SK-N-SH (cell line): ENCODE measurements around the gene OSBPL2. TPM values are rescaled to one million over a fixed set of nuclear protein-coding genes. Genes with fewer than 3 reads are reported as not detected.

Experiments used
- CTCF ChIA-PET: fragments of 300-600, 350-600 bp; formaldehyde crosslinking; extraction: SDS; loops from one replicate; lab custom pipeline; 2021; lab: Yijun Ruan, JAX
- POLR2A ChIA-PET: fragments of 350-600 bp; sonication (Branson Sonifier 250); formaldehyde crosslinking; extraction: SDS; loops from one replicate; lab custom pipeline; 2020; ENCODE audit warnings: antibody characterized with exemption, inconsistent platforms; lab: Yijun Ruan, JAX
- DNase-seq: peaks from one replicate; pipeline ENCODE4 v3.0.0; 2012
- H2AFZ ChIP-seq: fragments of 200-600 bp; sonication (generic); 2 replicates; pipeline ENCODE4 v1.8.1; 2016; ENCODE audit warnings: antibody characterized with exemption, mild to moderate bottlenecking, low read depth
- H3F3A ChIP-seq: fragments of 200-600 bp; sonication (generic); replicated peaks from 2 replicates; pipeline ENCODE3; 2016; ENCODE audit warnings: antibody characterized with exemption, mild to moderate bottlenecking; ENCODE audit not compliant: insufficient read depth
- H3K27ac ChIP-seq, 2 experiments: fragments of 200-500 bp in 1 of 2; fragments of 200-600 bp in 1 of 2; sonication (Bioruptor generic) in 1 of 2; sonication (generic), shearing (Covaris generic) in 1 of 2; 2 replicates each; pipeline versions ENCODE4 v1.5.1 to v1.6.1; 2014 to 2016; ENCODE audit warnings: low read depth in 2 of 2, inconsistent platforms in 1 of 2, low read length in 1 of 2, mild to moderate bottlenecking in 1 of 2, mixed read lengths in 1 of 2
- H3K27me3 ChIP-seq: fragments of 200-600 bp; sonication (generic), shearing (Covaris generic); 2 replicates; pipeline ENCODE4 v1.6.1; 2016; ENCODE audit warnings: mixed run types; ENCODE audit not compliant: insufficient read depth
- H3K36me3 ChIP-seq, 2 experiments: fragments of 200-500 bp in 1 of 2; fragments of 200-600 bp in 1 of 2; sonication (Bioruptor generic) in 1 of 2; sonication (generic) in 1 of 2; replicated peaks in 1 of 2; 2 replicates each; pipeline versions ENCODE3 to v1.5.1; 2014 to 2016; ENCODE audit warnings: low read length in 1 of 2, mild to moderate bottlenecking in 1 of 2; ENCODE audit not compliant: insufficient read depth in 2 of 2, control insufficient read depth in 1 of 2
- H3K4me1 ChIP-seq, 2 experiments: fragments of 200-500 bp in 1 of 2; fragments of 200-600 bp in 1 of 2; sonication (Bioruptor generic) in 1 of 2; sonication (generic), shearing (Covaris generic) in 1 of 2; 2 replicates each; pipeline versions ENCODE4 v1.5.1 to v1.6.1; 2014 to 2016; ENCODE audit warnings: low read depth in 1 of 2, low read length in 1 of 2, mixed run types in 1 of 2; ENCODE audit not compliant: insufficient read depth in 2 of 2, control insufficient read depth in 1 of 2
- H3K4me2 ChIP-seq: fragments of 200-600 bp; sonication (generic), shearing (Covaris generic); 2 replicates; pipeline ENCODE4 v1.6.1; 2017; ENCODE audit warnings: mixed run types
- H3K4me3 ChIP-seq, 2 experiments: fragments of 200-500 bp in 1 of 2; fragments of 200-600 bp in 1 of 2; sonication (Bioruptor generic) in 1 of 2; sonication (generic), shearing (Covaris generic) in 1 of 2; 2 replicates each; pipeline versions ENCODE4 v1.5.1 to v1.8.1; 2014 to 2016; ENCODE audit warnings: low read depth in 2 of 2, inconsistent platforms in 1 of 2, low read length in 1 of 2, mild to moderate bottlenecking in 1 of 2, mixed read lengths in 1 of 2, moderate library complexity in 1 of 2
- H3K79me2 ChIP-seq: fragments of 200-600 bp; sonication (generic); 2 replicates; pipeline ENCODE4 v1.8.1; 2017; ENCODE audit warnings: mild to moderate bottlenecking; ENCODE audit not compliant: insufficient read depth
- H3K9ac ChIP-seq: fragments of 200-600 bp; sonication (generic); 2 replicates; pipeline ENCODE4 v1.6.1; 2017; ENCODE audit warnings: mixed run types
- H3K9me2 ChIP-seq: fragments of 200-600 bp; sonication (generic); 2 replicates; pipeline ENCODE4 v1.6.1; 2017; ENCODE audit warnings: mixed run types
- H3K9me3 ChIP-seq: fragments of 200-600 bp; sonication (generic); 2 replicates; pipeline ENCODE4 v1.6.1; 2017; ENCODE audit warnings: mixed run types, mild to moderate bottlenecking, moderate library complexity
- H4K20me1 ChIP-seq: fragments of 200-600 bp; sonication (generic); 2 replicates; pipeline ENCODE4 v1.6.1; 2017; ENCODE audit warnings: mild to moderate bottlenecking, mixed run types; ENCODE audit not compliant: insufficient read depth
- EZH2phosphoT487 ChIP-seq: fragments of 200-600 bp; sonication (generic); IDR thresholded peaks from 2 replicates; pipeline ENCODE4 v1.6.1; 2017; ENCODE audit warnings: low read depth, mixed run types, mild to moderate bottlenecking, antibody characterized with exemption, moderate library complexity, borderline replicate concordance
- FOSL2 ChIP-seq: IDR thresholded peaks from 2 replicates; pipeline ENCODE4 v1.4.0; 2012; ENCODE audit warnings: low read depth, mild to moderate bottlenecking, moderate library complexity, borderline replicate concordance
- FOXM1 ChIP-seq: IDR thresholded peaks from 2 replicates; pipeline ENCODE4 v1.4.0; 2012; ENCODE audit warnings: low read depth, mild to moderate bottlenecking
- GATA2 ChIP-seq: sonication (generic); formaldehyde crosslinking; IDR thresholded peaks from 2 replicates; pipeline ENCODE4 v1.5.0; 2020; ENCODE audit warnings: mild to moderate bottlenecking, missing genetic modification reagents
- IRF3 ChIP-seq: fragments of 150-350 bp; IDR thresholded peaks from 2 replicates; pipeline ENCODE4 v1.6.1; 2016; ENCODE audit warnings: mild to moderate bottlenecking, low read depth, low read length
- JUND ChIP-seq: IDR thresholded peaks from 2 replicates; pipeline ENCODE4 v1.4.0; 2012
- MAX ChIP-seq: IDR thresholded peaks from 2 replicates; pipeline ENCODE4 v1.4.0; 2012; ENCODE audit warnings: low read depth
- NFIC ChIP-seq: IDR thresholded peaks from 2 replicates; pipeline ENCODE4 v1.4.0; 2012; ENCODE audit warnings: borderline replicate concordance
- RAD21 ChIP-seq: IDR thresholded peaks from 2 replicates; pipeline ENCODE4 v1.6.1; 2012; ENCODE audit warnings: mild to moderate bottlenecking, low read length
- REST ChIP-seq: IDR thresholded peaks from 2 replicates; pipeline ENCODE4 v1.6.1; 2012; ENCODE audit warnings: mild to moderate bottlenecking, low read depth, low read length, moderate library complexity
- SIN3A ChIP-seq: IDR thresholded peaks from 2 replicates; pipeline ENCODE4 v1.6.1; 2012; ENCODE audit warnings: low read depth, mild to moderate bottlenecking, low read length, moderate library complexity, borderline replicate concordance
- SMC3 ChIP-seq: IDR thresholded peaks from 2 replicates; pipeline ENCODE4 v1.6.1; 2012; ENCODE audit warnings: low read depth, low read length, improper control_type of control experiment
- TAF1 ChIP-seq: IDR thresholded peaks from 2 replicates; pipeline ENCODE4 v1.6.1; 2012; ENCODE audit warnings: low read depth, mild to moderate bottlenecking, low read length, moderate library complexity, borderline replicate concordance
- TCF12 ChIP-seq: IDR thresholded peaks from 2 replicates; pipeline ENCODE4 v1.4.0; 2012
- TEAD4 ChIP-seq: IDR thresholded peaks from 2 replicates; pipeline ENCODE4 v1.4.0; 2012; ENCODE audit warnings: mild to moderate bottlenecking, borderline replicate concordance; ENCODE audit not compliant: insufficient read depth
- USF2 ChIP-seq: fragments of 150-350 bp; IDR thresholded peaks from 2 replicates; pipeline ENCODE4 v1.6.1; 2017; ENCODE audit warnings: antibody characterized with exemption, low read length, low read depth, borderline replicate concordance
- YY1 ChIP-seq: IDR thresholded peaks from 2 replicates; pipeline ENCODE4 v1.4.0; 2012; ENCODE audit warnings: low read depth, mild to moderate bottlenecking
- WGBS: methylation state at CpG from one replicate; pipeline ENCODE4 v1.1.6; 2017; ENCODE audit warnings: low lambda C conversion rate; 5-methylcytosine and 5-hydroxymethylcytosine counted together
- polyA plus RNA-seq, 3 experiments: library from polyadenylated mRNA; depleted of rRNA; stranded (reverse); fragments of >200 nt; gene quantifications; 2 replicates each; pipeline ENCODE4 v1.2.3, GENCODE V29; 2012

The OSBPL2 gene
- polyA plus RNA-seq, 1 of the 3 experiments (the other 2 are of a cell fraction) = 17.7 TPM

GRCh38 chr20:62331347-62331746 lies 93.0 kb downstream of the OSBPL2 start (continued):
- TF ChIP-seq USF2 (no peak), RAD21 (no peak)

GRCh38 chr20:62332421-62332820 lies 94.1 kb downstream of the OSBPL2 start:
- no peaks in the 10 kb centered on the region for H3K27me3 ChIP-seq
- no peak overlapping the region for H2AFZ ChIP-seq
- no peak for TF ChIP-seq RAD21
- TF ChIP-seq JUND = no peak
- no peak for TF ChIP-seq SMC3
- TF ChIP-seq GATA2 = no peak
- no peak for TF ChIP-seq NFIC
- no peak for TF ChIP-seq TEAD4
- no peak for TF ChIP-seq TAF1
- no peak for TF ChIP-seq MAX
- TF ChIP-seq FOSL2 = no peak
- no peak for TF ChIP-seq FOXM1
- TF ChIP-seq YY1 = no peak
- TF ChIP-seq SIN3A = no peak
- TF ChIP-seq REST = no peak
- TF ChIP-seq EZH2phosphoT487 = no peak
- no peak for TF ChIP-seq USF2
- no peak for TF ChIP-seq IRF3
- TF ChIP-seq TCF12 = no peak
- TF ChIP-seq, all 33 proteins: peak for 0
- ChIA-PET CTCF (no interaction called here), POLR2A (no interaction called here)
- Histone ChIP-seq H3K4me3 (no peak overlapping the region), H3K27ac (no peak overlapping the region), H3K9me3 (no peaks in the 10 kb centered on the region), H4K20me1 (no peaks in the 10 kb centered on the region), H3F3A (no peaks in the 10 kb centered on the region), H3K36me3 (peaks cover 0 to 62% of the 10 kb centered on the region in 2 experiments), H3K9ac (no peak overlapping the region), H3K9me2 (no peaks in the 10 kb centered on the region), H3K4me1 (no peaks in the 10 kb centered on the region), H3K79me2 (no peaks in the 10 kb centered on the region), H3K4me2 (no peak overlapping the region)
- WGBS = 96% methylated on average over 6 of the region's 16 CpGs
- no peak for DNase-seq
